ENCODE results near the gene ELP5.
"Not testable (repeated sequence)": the region's sequence is repeated elsewhere in the genome, so short reads cannot be mapped to it uniquely, and the experiment has no call there.

ELP5 gene

GRCh38 chr17:7237761-7238419, 14.1 kb upstream of the ELP5 start:
- DNase-seq: no peak

GRCh38 chr17:7238420-7239090, 13.5 kb upstream of the ELP5 start:
- DNase-seq: no peak

- DNase-seq: peak; percentile 100
Measured at GRCh38 chr17:7239091-7240027, 12.7 kb upstream of the ELP5 start, which contains the start of gene PHF23. PHF23 (minus strand) TSS chr17:7239457; CDS start chr17:7239279, 178 bp downstream.

GRCh38 chr17:7240375-7240774, 11.6 kb upstream of the ELP5 start:
- DNase-seq: no peak

- DNase-seq: no peak
Measured at GRCh38 chr17:7241090-7241733, 10.8 kb upstream of the ELP5 start.

- peak; percentile 91 for DNase-seq
Measured at GRCh38 chr17:7241783-7242716, 10.0 kb upstream of the ELP5 start, which contains the start of gene GABARAP. GABARAP (minus strand) TSS chr17:7242449; CDS start chr17:7242330, 119 bp downstream.

- peak; percentile 91 for DNase-seq
Measured at GRCh38 chr17:7242717-7243452, 9.1 kb upstream of the ELP5 start.

- DNase-seq: no peak
Measured at GRCh38 chr17:7243453-7243729, 8.6 kb upstream of the ELP5 start.

- DNase-seq: not testable (repeated sequence)
Measured at GRCh38 chr17:7243838-7244237, 8.2 kb upstream of the ELP5 start.

- no peak for DNase-seq
Measured at GRCh38 chr17:7246779-7247178, 5.2 kb upstream of the ELP5 start.

GRCh38 chr17:7248796-7249195, 3.2 kb upstream of the ELP5 start:
- DNase-seq: no peak

- no peak for DNase-seq
Measured at GRCh38 chr17:7249214-7249613, 2.8 kb upstream of the ELP5 start.

- no peak for DNase-seq
Measured at GRCh38 chr17:7249830-7250229, 2.2 kb upstream of the ELP5 start.

- DNase-seq: no peak
Measured at GRCh38 chr17:7250695-7251627, 1.1 kb upstream of the ELP5 start.

- DNase-seq: peak; percentile 100
Measured at GRCh38 chr17:7251661-7252175, 297 bp upstream of the ELP5 start, which contains the start of gene CTDNEP1. CTDNEP1 (minus strand) TSS chr17:7251734; CDS start chr17:7251296, 438 bp downstream.

GRCh38 chr17:7253082-7253481, 1.1 kb downstream of the ELP5 start:
- no peak for DNase-seq

- no peak for DNase-seq
Measured at GRCh38 chr17:7254511-7254910, 2.5 kb downstream of the ELP5 start.

GRCh38 chr17:7256766-7257456, 4.9 kb downstream of the ELP5 start:
- no peak for DNase-seq

Measured in SHP77 treated with DMSO at 0.1 percent for 48 hours (cell line).